Vagina (tissue), 2 donors: ENCODE results near the gene TLE2. TPM values are rescaled to one million over a fixed set of nuclear protein-coding genes. Genes with fewer than 3 reads are reported as not detected.

Experiments
- DNase-seq, 2 donors: peaks; one replicate each; pipeline ENCODE4 v3.0.0-alpha.2; 2017; ENCODE audit errors: extremely low spot score in 2 of 2
- H3K27ac ChIP-seq: fragments of 200-600 bp; sonication (generic); one replicate; pipeline ENCODE4 v1.5.1; 2019
- H3K27me3 ChIP-seq: fragments of 200-600 bp; sonication (generic); one replicate; pipeline ENCODE4 v1.5.1; 2019
- H3K36me3 ChIP-seq, 2 donors: fragments of 200-600 bp; sonication (generic); one replicate each; pipeline ENCODE4 v1.5.1; 2017 to 2019
- H3K4me1 ChIP-seq: fragments of 200-600 bp; sonication (generic); one replicate; pipeline ENCODE4 v1.5.1; 2019
- H3K4me3 ChIP-seq, 2 donors: fragments of 200-600 bp; sonication (generic); 1 replicate in 1 of 2; 2 replicates in 1 of 2; pipeline ENCODE4 v1.5.1; 2016 to 2019
- H3K9me3 ChIP-seq: fragments of 200-600 bp; sonication (generic); one replicate; pipeline ENCODE4 v1.5.1; 2019
- POLR2A ChIP-seq, 2 donors: fragments of 450-650 bp; IDR thresholded peaks; one replicate each; pipeline ENCODE4 v1.6.1; 2017; ENCODE audit warnings: antibody characterized with exemption in 2 of 2, mild to moderate bottlenecking in 2 of 2, moderate library complexity in 2 of 2
- POLR2AphosphoS5 ChIP-seq, 2 donors: sonication (generic); formaldehyde crosslinking; IDR thresholded peaks; one replicate each; pipeline ENCODE4 v1.9.0; 2017; ENCODE audit warnings: antibody characterized with exemption in 2 of 2, mild to moderate bottlenecking in 2 of 2, low read depth in 1 of 2; ENCODE audit not compliant: insufficient read depth in 1 of 2
- intact Hi-C: fragments of 100-400 bp; cut with DNase I; formaldehyde crosslinking; loops from one replicate; pipeline ENCODE4 v1.15.1; 2023
- total RNA-seq: library from RNA; depleted of rRNA; stranded (reverse); fragments of >200 nt; gene quantifications from one replicate; pipeline ENCODE4 v1.2.3, GENCODE V29; 2016
- TF ChIP-seq, protein P1 (sequence below), 3 experiments: fragments of 450-650 bp in 2 of 3; fragments of 200-600 bp in 1 of 3; sonication (generic) in 1 of 3; IDR thresholded peaks; one replicate each; pipeline ENCODE4 v1.5.1; 2017 to 2019; ENCODE audit warnings: antibody characterized with exemption in 3 of 3, mild to moderate bottlenecking in 2 of 3, moderate library complexity in 2 of 3

Gene TLE2
- total RNA-seq, 1 donor from 2014 or later, result 28.2 TPM

DNA sequence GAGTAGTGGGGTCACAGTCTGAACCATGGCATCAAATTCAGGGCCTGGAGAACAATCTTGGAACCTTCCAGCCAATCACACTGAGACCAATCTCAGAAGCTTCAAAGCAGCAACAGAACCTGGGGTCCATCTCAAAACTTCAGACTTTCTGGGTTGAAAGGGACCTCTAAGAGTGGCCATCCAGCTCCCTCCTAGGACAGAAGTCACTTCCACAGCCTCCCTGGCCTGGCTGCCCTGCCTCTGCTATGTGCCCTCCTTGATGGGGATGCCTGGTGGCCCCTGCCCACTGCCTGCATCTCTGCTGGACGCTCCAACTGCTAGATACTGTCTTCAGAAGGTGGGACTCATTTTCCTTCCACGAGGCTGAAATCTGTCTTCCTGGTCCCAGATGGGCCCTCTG, 1.8 kb downstream of the TLE2 start:
- Histone ChIP-seq H3K36me3 (no peaks in the 10 kb centered on the region), H3K27me3 (no peaks in the 10 kb centered on the region), H3K4me1 (peaks cover 19% of the 10 kb centered on the region), H3K27ac (no peak overlapping the region), H3K9me3 (no peaks in the 10 kb centered on the region), H3K4me3 (no peak overlapping the region)
- DNase-seq, result no peak
- intact Hi-C loops, result no loop called here
- TF ChIP-seq POLR2AphosphoS5 (IDR thresholded peaks at IDR 0.05; ENCODE audit: insufficient read depth in 1 of 2, low read depth in 1 of 2) (no peak), POLR2A (IDR thresholded peaks at IDR 0.05) (no peak)
- TF ChIP-seq, protein P1, sequence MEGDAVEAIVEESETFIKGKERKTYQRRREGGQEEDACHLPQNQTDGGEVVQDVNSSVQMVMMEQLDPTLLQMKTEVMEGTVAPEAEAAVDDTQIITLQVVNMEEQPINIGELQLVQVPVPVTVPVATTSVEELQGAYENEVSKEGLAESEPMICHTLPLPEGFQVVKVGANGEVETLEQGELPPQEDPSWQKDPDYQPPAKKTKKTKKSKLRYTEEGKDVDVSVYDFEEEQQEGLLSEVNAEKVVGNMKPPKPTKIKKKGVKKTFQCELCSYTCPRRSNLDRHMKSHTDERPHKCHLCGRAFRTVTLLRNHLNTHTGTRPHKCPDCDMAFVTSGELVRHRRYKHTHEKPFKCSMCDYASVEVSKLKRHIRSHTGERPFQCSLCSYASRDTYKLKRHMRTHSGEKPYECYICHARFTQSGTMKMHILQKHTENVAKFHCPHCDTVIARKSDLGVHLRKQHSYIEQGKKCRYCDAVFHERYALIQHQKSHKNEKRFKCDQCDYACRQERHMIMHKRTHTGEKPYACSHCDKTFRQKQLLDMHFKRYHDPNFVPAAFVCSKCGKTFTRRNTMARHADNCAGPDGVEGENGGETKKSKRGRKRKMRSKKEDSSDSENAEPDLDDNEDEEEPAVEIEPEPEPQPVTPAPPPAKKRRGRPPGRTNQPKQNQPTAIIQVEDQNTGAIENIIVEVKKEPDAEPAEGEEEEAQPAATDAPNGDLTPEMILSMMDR (IDR thresholded peaks at IDR 0.05), result no peak

DNA sequence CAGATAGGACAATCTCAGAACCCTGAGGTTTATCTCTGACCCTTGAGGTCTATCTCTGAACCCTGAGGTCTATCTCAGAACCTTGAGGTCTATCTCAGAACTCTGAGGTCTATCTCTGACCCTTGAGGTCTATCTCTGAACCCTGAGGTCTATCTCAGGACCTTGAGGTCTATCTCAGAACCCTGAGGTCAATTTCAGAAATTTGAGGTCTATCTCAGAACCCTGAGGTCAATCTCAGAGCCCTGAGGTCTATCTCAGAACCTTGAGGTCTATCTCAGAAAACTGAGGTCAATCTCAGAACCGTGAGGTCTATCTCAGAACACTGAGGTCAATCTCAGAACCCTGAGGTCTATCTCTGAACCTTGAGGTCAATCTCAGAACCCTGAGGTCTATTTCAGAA, 2.3 kb downstream of the TLE2 start:
- intact Hi-C loops, result no loop called here

DNA sequence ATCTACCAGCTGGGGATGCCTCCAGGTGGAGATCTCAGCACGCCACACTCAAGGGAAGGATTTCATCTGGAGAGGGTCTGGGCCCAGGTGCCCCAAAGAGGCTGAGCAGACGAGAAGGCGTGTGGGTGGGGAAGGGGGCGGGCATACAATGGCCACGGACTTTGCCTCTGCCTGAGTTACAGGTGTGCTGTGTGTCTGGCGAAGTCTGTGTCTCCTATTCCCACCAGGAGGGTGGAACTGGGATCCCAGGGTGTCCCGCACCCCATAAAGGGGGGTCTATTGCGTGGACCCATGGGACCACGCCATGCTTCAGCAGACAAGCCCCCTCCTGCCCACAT, 3.6 kb downstream of the TLE2 start:
- DNase-seq, result no peak
- no peaks in the 10 kb centered on the region for H3K36me3 ChIP-seq
- intact Hi-C loops, result no loop called here
- no peaks in the 10 kb centered on the region for H3K27me3 ChIP-seq
- no peak for TF ChIP-seq POLR2AphosphoS5 (IDR thresholded peaks at IDR 0.05; ENCODE audit: insufficient read depth in 1 of 2, low read depth in 1 of 2)
- no peak for TF ChIP-seq POLR2A (IDR thresholded peaks at IDR 0.05)
- TF ChIP-seq, protein P1 (IDR thresholded peaks at IDR 0.05), result no peak
- peaks cover 19% of the 10 kb centered on the region for H3K4me1 ChIP-seq
- H3K27ac ChIP-seq, result no peak overlapping the region
- no peak overlapping the region for H3K4me3 ChIP-seq
- H3K9me3 ChIP-seq, result no peaks in the 10 kb centered on the region

More for the DNA sequence above, 2.3 kb downstream of the TLE2 start:
- DNase-seq, result no peak
- H3K4me3 ChIP-seq, result no peak overlapping the region
- TF ChIP-seq POLR2AphosphoS5 (IDR thresholded peaks at IDR 0.05; ENCODE audit: insufficient read depth in 1 of 2, low read depth in 1 of 2), result no peak
- TF ChIP-seq POLR2A (IDR thresholded peaks at IDR 0.05), result no peak
- TF ChIP-seq, protein P1 (IDR thresholded peaks at IDR 0.05), result no peak
- H3K27ac ChIP-seq, result no peak overlapping the region
- no peaks in the 10 kb centered on the region for H3K36me3 ChIP-seq
- H3K4me1 ChIP-seq, result peaks cover 19% of the 10 kb centered on the region
- H3K9me3 ChIP-seq, result no peaks in the 10 kb centered on the region
- H3K27me3 ChIP-seq, result no peaks in the 10 kb centered on the region

DNA sequence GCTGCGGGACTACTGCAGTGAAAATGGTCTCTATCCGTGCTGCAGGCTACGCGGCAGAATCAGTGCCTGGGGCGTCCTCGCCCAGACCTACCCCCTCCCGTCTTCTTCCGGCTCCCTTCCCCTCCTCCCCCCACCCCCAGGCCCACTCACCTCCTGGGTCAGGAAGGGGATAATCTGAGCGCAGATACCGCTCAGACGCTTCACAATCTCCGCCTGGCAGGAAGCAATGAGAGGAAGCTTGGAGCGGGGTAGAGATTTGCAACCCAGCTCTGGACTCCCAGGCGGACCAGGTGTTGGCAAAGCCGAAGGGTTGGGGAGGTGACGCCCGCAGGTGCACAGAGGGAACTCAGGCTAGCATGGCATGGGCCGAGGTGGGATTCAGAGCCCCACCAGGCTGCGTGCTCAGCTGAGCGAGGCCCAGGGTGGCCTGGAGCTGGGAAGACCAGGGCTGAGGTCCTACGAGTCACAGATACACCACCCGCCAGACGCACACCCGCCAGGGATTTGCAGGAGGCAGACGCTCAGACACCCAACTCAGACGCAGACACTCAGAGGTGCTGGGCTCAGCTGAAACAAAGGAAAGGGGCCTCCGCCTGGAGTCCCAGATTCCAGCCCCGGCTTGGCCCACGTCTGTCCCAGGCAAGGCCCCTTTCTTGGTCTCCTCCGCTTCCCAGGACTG, 4.1 kb downstream of the TLE2 start:
- Histone ChIP-seq H3K4me1 (peaks cover 19% of the 10 kb centered on the region), H3K4me3 (no peak overlapping the region), H3K27me3 (no peaks in the 10 kb centered on the region), H3K9me3 (no peaks in the 10 kb centered on the region), H3K36me3 (no peaks in the 10 kb centered on the region), H3K27ac (no peak overlapping the region)
- TF ChIP-seq, protein P1 (IDR thresholded peaks at IDR 0.05), result no peak
- TF ChIP-seq POLR2A (IDR thresholded peaks at IDR 0.05), result no peak
- no peak for TF ChIP-seq POLR2AphosphoS5 (IDR thresholded peaks at IDR 0.05; ENCODE audit: insufficient read depth in 1 of 2, low read depth in 1 of 2)
- DNase-seq, result no peak
- intact Hi-C loops, result no loop called here

DNA sequence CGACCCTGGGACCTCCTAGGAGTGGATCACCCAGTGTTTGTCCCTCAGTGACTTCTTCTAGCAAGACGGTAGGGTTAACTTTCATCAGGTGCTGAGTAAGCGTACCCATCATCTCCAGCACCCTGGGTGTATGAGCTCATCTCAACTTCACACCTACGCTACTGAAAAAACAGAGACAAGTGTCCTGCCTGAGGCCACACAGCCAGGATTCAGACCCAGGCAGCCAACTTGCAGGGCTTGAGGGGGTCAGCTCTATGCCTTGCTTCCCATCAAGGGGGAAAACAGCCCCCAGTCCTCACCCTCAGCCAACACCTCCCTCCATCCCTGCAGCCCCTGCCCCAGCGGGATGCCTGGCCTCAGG, 4.6 kb downstream of the TLE2 start:
- DNase-seq, result no peak
- H3K9me3 ChIP-seq, result no peaks in the 10 kb centered on the region
- H3K27me3 ChIP-seq, result no peaks in the 10 kb centered on the region
- H3K4me1 ChIP-seq, result peaks cover 14% of the 10 kb centered on the region
- no peak overlapping the region for H3K27ac ChIP-seq
- TF ChIP-seq, protein P1 (IDR thresholded peaks at IDR 0.05), result no peak
- no peak for TF ChIP-seq POLR2AphosphoS5 (IDR thresholded peaks at IDR 0.05; ENCODE audit: insufficient read depth in 1 of 2, low read depth in 1 of 2)
- no peak for TF ChIP-seq POLR2A (IDR thresholded peaks at IDR 0.05)
- H3K36me3 ChIP-seq, result no peaks in the 10 kb centered on the region
- intact Hi-C loops, result no loop called here
- no peak overlapping the region for H3K4me3 ChIP-seq
